Tibial nerve (tissue), 4 donors: ENCODE measurements around the gene NENF.

Source experiments
- EP300 ChIP-seq, 2 donors: sonication (generic); formaldehyde crosslinking; IDR thresholded peaks; one replicate each; pipeline ENCODE4 v1.6.1; 2017; ENCODE audit warnings: antibody characterized with exemption in 2 of 2, mild to moderate bottlenecking in 1 of 2
- TF ChIP-seq, protein P1 (sequence below), 5 experiments: fragments of 200-600 bp in 3 of 5; fragments of 450-650 bp in 2 of 5; sonication (generic) in 3 of 5; IDR thresholded peaks; one replicate each; pipeline ENCODE4 v1.5.1; 2016 to 2019; ENCODE audit warnings: antibody characterized with exemption in 5 of 5, mild to moderate bottlenecking in 3 of 5, moderate library complexity in 2 of 5

DNA sequence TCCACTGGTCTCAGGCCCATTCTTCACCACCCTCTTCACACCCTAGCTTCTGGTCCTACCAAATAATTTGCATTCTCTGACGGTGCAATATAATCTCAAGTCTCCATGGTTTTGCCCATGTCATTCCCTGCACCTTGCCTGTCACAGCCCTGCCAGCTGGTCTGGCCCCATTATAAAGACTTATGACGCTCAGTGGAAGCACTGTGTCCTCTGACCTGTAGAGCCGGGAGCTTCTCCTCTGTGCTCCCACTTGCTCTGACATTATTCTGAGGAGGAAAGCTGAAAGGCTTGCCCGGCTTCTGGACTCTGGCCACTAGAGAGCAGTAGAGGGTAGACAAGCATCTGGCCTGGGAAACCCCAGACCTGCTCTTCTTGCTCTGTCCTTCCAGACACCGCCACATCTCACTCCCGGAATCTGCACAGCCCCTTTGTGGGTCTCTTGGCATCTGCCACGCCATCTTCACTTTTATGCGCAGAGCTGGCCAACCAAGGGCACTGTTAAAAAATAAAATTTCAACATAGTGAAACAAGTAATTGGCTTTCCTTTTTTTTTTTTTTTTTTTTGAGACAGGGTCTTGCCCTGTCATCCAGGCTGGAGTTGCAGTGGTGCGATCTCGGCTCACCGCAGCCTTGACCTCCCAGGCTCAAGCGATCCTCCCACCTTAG, 44.4 kb downstream of the NENF start:
- TF ChIP-seq, protein P1, sequence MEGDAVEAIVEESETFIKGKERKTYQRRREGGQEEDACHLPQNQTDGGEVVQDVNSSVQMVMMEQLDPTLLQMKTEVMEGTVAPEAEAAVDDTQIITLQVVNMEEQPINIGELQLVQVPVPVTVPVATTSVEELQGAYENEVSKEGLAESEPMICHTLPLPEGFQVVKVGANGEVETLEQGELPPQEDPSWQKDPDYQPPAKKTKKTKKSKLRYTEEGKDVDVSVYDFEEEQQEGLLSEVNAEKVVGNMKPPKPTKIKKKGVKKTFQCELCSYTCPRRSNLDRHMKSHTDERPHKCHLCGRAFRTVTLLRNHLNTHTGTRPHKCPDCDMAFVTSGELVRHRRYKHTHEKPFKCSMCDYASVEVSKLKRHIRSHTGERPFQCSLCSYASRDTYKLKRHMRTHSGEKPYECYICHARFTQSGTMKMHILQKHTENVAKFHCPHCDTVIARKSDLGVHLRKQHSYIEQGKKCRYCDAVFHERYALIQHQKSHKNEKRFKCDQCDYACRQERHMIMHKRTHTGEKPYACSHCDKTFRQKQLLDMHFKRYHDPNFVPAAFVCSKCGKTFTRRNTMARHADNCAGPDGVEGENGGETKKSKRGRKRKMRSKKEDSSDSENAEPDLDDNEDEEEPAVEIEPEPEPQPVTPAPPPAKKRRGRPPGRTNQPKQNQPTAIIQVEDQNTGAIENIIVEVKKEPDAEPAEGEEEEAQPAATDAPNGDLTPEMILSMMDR (IDR thresholded peaks at IDR 0.05), result peak; percentile 84 to 91 (median 86)
- TF ChIP-seq EP300 (IDR thresholded peaks at IDR 0.05), result peak; percentile 53 to 83
